ENCODE data around the gene ZMAT3.

Gene ZMAT3

GRCh38 chr3:179081885-179082284, 10.3 kb upstream of the ZMAT3 start:
- no peak overlapping the region for H3K4me3 ChIP-seq (ENCODE audit: low read length)
- no peak for DNase-seq (ENCODE audit: low read depth)
- TF ChIP-seq CTCF (conservative IDR thresholded peaks at IDR 0.05; ENCODE audit: low read depth, low read length): no peak

DNA sequence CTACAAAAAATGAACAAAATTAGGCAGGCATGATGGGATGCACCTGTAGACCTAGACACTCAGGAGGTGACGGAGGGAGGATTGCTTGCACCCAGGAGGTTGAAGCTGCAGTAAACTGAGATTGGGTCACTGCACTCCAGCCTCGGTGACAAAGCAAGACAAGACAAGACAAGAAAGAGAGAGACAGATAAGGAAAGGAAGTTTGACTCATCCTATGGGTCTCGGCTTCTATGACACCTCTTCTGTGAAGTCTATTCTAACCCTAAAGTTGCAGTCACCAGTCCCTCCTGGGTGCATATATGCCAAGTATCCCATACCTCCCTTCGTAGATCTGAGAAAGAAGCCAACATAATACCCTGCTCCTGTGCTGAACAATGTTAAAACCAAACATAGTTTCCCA, 7.9 kb upstream of the ZMAT3 start:
- no peak for TF ChIP-seq CTCF (conservative IDR thresholded peaks at IDR 0.05; ENCODE audit: low read depth, low read length)
- no peak for DNase-seq (ENCODE audit: low read depth)
- no peak overlapping the region for H3K4me3 ChIP-seq (ENCODE audit: low read length)

GRCh38 chr3:179076243-179077027, 4.8 kb upstream of the ZMAT3 start:
- H3K4me3 ChIP-seq (ENCODE audit: low read length): no peak overlapping the region
- TF ChIP-seq CTCF (conservative IDR thresholded peaks at IDR 0.05; ENCODE audit: low read depth, low read length): no peak
- no peak for DNase-seq (ENCODE audit: low read depth)

GRCh38 chr3:179074656-179075055, 3.0 kb upstream of the ZMAT3 start:
- H3K4me3 ChIP-seq (ENCODE audit: low read length): no peak overlapping the region
- no peak for TF ChIP-seq CTCF (conservative IDR thresholded peaks at IDR 0.05; ENCODE audit: low read depth, low read length)
- DNase-seq (ENCODE audit: low read depth): no peak

GRCh38 chr3:179073816-179074215, 2.2 kb upstream of the ZMAT3 start:
- TF ChIP-seq CTCF (conservative IDR thresholded peaks at IDR 0.05; ENCODE audit: low read depth, low read length): no peak
- no peak overlapping the region for H3K4me3 ChIP-seq (ENCODE audit: low read length)
- DNase-seq (ENCODE audit: low read depth): no peak

DNA sequence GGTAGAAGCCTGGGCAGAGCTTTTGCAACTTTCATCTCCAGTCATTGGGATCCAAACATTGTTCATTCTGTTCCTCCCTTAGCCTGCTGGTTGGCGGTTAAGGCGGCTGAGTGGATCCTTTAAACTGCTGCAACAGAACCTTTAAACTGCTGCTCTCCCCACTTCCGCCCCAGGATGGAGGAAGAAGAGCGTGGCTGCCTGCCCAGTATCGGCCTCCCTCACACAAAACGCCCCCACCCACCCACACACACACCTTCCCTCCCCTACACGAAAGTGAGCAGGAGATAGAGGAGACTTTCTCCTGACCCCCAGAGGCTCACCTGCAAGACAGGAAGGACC, 460 bp upstream of the ZMAT3 start:
- DNase-seq (ENCODE audit: low read depth): no peak
- peak overlapping the region; percentile 64 for H3K4me3 ChIP-seq (ENCODE audit: low read length)
- TF ChIP-seq CTCF (conservative IDR thresholded peaks at IDR 0.05; ENCODE audit: low read depth, low read length): no peak

DNA sequence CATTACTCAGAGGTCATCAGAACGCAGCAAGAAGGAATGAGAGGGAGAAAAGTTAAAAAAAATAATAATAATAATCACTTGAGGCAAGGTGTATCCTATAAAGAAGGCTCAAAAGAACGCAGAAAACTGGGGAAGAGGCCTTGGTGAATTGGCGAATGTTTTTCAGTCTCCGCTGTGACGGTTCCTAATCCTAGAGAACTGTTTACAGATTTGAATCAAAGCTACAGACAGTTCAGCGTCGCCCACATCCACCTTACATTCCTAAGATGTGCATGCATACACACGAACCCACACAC, 634 bp downstream of the ZMAT3 start:
- peak overlapping the region; percentile 64 for H3K4me3 ChIP-seq (ENCODE audit: low read length)
- no peak for TF ChIP-seq CTCF (conservative IDR thresholded peaks at IDR 0.05; ENCODE audit: low read depth, low read length)
- DNase-seq (ENCODE audit: low read depth): no peak

All from retinal pigment epithelial cell (primary cell).